RWPE1 (cell line): ENCODE measurements around the gene LDAH.

Experiments
- CTCF ChIA-PET: fragments of 350-600 bp; sonication (Branson Sonifier 250); formaldehyde crosslinking; extraction: SDS; loops from one replicate; lab custom pipeline; 2021; lab: Yijun Ruan, JAX
- POLR2A ChIA-PET: fragments of 400-600 bp; formaldehyde crosslinking; extraction: SDS; loops from one replicate; lab custom pipeline; 2020; ENCODE audit warnings: antibody characterized with exemption; ENCODE audit not compliant: low non-redundant PET; lab: Yijun Ruan, JAX
- DNase-seq: peaks from one replicate; pipeline ENCODE4 v3.0.0; 2012; ENCODE audit warnings: low spot score
- H3K27ac ChIP-seq: fragments of 450-650 bp; 2 replicates; pipeline ENCODE4 v1.5.1; 2017
- TF ChIP-seq, protein P1 (sequence below): fragments of 450-650 bp; conservative IDR thresholded peaks from 2 replicates; pipeline ENCODE4 v1.5.1; 2017; ENCODE audit warnings: low read depth, mild to moderate bottlenecking

Gene LDAH

DNA sequence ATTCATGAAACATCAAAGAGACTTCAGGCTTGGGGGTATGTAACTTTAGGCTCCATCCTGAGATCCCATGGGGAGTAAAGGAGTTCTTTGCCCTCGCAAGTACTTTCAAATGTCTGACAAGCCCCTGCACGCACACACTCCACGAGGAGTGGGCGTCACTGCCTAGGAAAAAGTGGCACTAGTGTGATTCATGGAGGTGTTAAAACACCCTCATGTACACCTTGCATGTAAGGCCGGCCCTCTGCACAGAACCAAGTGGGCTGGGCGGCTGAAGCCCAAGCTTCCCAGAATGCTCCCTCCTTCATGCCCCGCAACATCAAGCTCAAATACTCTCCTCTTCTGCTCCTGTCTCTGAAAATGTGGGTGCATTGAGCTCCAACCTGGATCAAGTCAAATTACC lies 179.8 kb downstream of the LDAH start:
- H3K27ac ChIP-seq = peak overlapping the region; percentile 21; the same call in 1 of the 2 replicates
- TF ChIP-seq, protein P1, sequence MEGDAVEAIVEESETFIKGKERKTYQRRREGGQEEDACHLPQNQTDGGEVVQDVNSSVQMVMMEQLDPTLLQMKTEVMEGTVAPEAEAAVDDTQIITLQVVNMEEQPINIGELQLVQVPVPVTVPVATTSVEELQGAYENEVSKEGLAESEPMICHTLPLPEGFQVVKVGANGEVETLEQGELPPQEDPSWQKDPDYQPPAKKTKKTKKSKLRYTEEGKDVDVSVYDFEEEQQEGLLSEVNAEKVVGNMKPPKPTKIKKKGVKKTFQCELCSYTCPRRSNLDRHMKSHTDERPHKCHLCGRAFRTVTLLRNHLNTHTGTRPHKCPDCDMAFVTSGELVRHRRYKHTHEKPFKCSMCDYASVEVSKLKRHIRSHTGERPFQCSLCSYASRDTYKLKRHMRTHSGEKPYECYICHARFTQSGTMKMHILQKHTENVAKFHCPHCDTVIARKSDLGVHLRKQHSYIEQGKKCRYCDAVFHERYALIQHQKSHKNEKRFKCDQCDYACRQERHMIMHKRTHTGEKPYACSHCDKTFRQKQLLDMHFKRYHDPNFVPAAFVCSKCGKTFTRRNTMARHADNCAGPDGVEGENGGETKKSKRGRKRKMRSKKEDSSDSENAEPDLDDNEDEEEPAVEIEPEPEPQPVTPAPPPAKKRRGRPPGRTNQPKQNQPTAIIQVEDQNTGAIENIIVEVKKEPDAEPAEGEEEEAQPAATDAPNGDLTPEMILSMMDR = no peak
- DNase-seq = no peak
- ChIA-PET POLR2A (interaction anchor here (3.0 kb wide), 1 partner anchor 196 kb away, joined by 13 read pairs; the partner anchor contains the start of gene RHOB), CTCF (interaction anchor here (0.5 to 3.3 kb wide), 22 partner anchors 7 to 319 kb away, joined by 3 to 39 read pairs (median 6); partner anchors contain the start of gene RHOB)

DNA sequence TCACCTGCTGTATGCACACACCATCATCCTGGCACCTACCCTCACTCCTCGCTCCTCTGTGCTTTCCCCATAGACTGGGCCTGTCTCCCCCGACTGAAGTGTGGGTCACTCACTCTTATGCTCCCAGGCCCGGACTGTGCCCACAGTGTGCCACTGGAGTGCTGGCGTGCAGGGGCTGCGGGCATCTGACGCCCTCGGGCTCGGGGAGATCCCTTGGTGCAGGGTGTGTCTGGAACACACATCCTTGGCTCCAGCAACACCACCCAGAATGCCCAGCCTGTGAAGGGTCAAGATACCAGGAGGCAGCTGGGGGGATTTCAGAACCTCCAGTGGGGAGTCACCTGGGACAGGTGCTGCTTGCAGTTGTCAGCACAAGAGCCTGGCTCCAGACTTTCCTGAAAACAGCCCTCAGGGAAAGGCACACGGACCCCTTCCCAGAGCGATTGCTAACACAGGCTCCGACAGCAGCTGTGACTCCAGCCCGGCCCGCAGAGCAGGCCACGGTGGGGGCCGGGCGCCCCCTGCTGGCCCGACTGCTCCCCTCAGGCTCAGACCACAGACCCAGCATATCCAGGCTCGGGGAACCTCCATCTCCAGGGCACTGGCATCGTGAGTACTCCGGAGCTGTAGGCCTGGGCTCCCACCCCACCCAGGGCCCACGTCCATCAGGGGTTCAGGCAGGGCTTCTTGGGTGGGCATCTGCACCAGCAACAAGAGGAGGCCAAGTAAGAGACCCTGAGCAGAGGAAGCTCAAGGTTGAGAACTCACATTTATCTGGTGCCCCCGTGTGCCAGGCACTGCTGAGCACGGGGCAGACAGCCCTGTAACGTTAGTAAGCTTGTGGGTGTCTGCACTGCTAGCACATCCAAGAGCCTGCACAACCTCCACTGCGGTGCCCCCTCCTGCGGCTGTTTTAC lies 180.6 kb downstream of the LDAH start:
- peak overlapping the region; percentile 77 for H3K27ac ChIP-seq
- TF ChIP-seq, protein P1 = peak; percentile 93
- POLR2A ChIA-PET = interaction anchor here (3.0 kb wide), 1 partner anchor 195 kb away, joined by 13 read pairs; the partner anchor contains the start of gene RHOB
- CTCF ChIA-PET = interaction anchor here (0.6 to 3.3 kb wide), 30 partner anchors 8 to 317 kb away, joined by 3 to 39 read pairs (median 4); partner anchors contain the start of gene RHOB
- DNase-seq = peak; percentile 77

DNA sequence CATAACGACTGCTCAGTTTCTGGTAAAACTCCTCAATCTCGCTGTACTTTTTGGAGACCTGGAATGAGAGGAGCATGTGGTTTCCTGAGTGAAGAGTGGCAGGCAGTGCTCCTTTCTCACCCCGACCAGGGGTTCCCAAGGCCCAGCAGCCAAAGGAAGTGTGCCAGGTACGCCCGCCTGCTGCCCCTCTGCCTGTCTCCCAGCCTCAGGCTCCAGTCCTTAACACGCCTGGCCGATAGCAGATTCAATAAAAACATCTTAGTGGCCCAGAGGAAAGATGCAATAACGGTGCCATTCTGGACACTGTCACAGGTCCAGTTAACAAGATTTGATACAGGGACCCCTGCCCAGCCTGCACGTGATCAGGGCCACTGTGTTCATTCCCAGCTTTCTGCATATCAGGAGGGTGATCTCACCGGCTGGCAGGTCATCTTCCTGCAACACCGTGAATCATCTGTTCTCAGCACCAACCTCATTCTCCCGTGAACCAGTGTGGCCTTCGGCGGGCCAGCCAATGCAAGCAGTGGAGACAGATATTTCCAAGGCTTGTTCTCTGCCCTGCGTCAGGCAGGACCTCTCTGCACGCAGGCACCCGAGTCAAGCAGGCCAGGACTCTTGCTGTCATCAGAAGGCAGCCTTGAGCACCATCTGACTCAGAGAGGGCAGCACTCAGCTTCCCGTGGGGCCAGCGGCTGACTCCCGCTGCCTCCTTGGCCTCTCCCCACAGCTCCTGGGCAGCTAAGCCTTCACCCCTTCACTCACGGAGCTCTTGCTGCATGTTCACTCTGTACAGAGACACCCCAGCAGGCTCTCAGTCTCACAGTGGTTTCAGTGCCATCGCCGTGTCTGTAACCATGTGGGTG lies 181.5 kb downstream of the LDAH start:
- ChIA-PET POLR2A (interaction anchor here (3.0 kb wide), 1 partner anchor 194 kb away, joined by 13 read pairs; the partner anchor contains the start of gene RHOB), CTCF (interaction anchor here (0.7 to 3.3 kb wide), 13 partner anchors 9 to 263 kb away, joined by 3 to 39 read pairs (median 8); partner anchors contain the start of genes HS1BP3 and RHOB)
- H3K27ac ChIP-seq = peak overlapping the region; percentile 77
- peak; percentile 79 for DNase-seq
- TF ChIP-seq, protein P1 = no peak

DNA sequence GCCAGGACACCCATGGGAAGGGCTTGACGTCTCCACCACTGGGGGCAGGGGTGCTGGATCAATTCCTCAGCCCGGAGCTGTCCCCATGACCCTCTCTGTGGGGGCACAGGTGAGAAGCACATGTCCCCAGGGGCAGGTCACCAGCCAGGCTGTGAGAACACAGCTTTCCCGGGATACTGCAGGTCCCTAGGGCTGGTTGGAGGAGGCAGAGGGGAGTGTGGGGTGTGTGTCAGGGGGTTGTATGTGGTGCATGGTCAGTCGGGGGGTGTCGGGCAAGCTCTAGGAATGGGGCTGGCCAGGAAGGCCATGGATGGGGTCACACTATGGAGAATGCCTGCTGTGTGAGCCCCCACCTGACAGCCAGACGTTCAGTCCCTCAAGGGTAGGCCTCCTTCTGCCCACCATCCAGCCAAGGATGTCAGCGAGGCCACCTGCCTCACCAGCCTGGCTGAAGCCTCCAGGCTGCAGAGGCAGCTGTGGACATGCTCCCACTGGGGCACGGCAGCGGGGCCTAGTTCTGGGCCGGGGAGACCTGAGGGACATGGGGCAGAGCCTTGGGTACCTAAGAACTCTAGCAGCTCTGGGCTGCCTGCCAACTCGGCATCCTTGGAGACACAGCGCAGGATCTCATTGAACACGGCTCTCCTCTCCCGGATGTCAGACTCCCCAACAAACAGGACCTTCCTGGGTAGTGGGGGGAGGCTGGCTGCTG lies 182.3 kb downstream of the LDAH start:
- TF ChIP-seq, protein P1 = no peak
- POLR2A ChIA-PET = interaction anchor here (3.0 kb wide), 1 partner anchor 193 kb away, joined by 13 read pairs; the partner anchor contains the start of gene RHOB
- CTCF ChIA-PET = interaction anchor here (0.7 to 3.3 kb wide), 5 partner anchors 192 to 1567 kb away, joined by 3 to 39 read pairs (median 8); partner anchors contain the start of gene RHOB
- no peak for DNase-seq
- peak overlapping the region; percentile 77 for H3K27ac ChIP-seq

DNA sequence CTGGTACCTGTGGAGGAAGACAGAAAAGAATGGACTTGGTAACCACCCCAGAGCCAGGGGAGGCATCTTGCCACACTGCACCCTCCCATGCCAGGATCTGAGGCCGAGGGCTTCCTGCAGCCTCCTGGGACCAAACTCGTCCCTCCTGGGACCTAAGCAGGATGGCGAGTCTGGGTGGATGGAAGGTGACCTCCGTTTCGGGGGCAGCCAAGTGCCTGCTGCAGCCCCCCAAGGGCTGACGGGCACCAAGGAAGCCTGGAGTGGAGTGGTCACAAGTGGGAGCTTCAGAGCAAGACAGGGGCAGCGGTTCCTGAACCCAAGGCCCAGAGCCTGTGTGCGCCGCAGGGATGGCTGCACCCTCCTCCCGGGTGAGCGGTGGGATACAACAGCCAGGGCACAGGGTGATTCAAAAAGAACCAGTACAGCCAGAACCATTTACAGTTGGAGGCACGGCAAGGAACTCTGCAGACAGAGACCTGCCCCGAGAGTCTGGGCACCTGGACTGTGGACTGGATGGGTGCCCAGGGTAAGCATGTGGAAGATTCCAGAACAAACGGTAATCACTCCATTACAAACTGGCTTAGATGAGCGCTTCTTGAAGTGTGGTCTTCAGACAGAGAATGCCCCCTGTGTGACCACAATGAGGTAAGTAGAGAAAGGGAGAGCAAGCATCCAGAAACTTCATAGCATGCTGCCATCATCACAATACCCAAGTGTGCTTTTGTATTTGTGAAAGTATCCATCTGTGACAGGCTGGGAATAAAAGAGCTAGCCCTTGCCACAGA lies 184.1 kb downstream of the LDAH start:
- TF ChIP-seq, protein P1 = no peak
- POLR2A ChIA-PET = interaction anchor here (0.9 kb wide), 1 partner anchor 192 kb away, joined by 3 read pairs; the partner anchor contains the start of gene RHOB
- CTCF ChIA-PET = no interaction called here
- DNase-seq = no peak
- 0 out of 2 replicates have a peak overlapping the region, but pooled peaks have one; percentile 7 for H3K27ac ChIP-seq
